HepG2 (cell line): ENCODE results near the gene ALG13. TPM values are rescaled to one million over a fixed set of nuclear protein-coding genes. Genes with fewer than 3 reads are reported as not detected.

Experiments used
- ATAC-seq: fragments of 200-7000 bp; cut with Tn5 transposase; 3 replicates; pipeline ENCODE4 v1.9.1; 2020; ENCODE audit warnings: mild to moderate bottlenecking, moderate library complexity
- Bru-seq: library from RNA; stranded (reverse); fragments of 400-500 nt; gene quantifications from one replicate; lab custom pipeline; 2021; lab: Mats Ljungman, UMichigan
- BruChase-seq, 2 experiments: library from RNA; stranded (reverse); fragments of 400-500 nt; gene quantifications; one replicate each; lab custom pipeline; 2021; lab: Mats Ljungman, UMichigan
- BruUV-seq: library from RNA; stranded (reverse); fragments of 400-500 nt; replicated peaks from 2 replicates; lab custom pipeline; 2021; lab: Mats Ljungman, UMichigan
- CTCF ChIA-PET: fragments of 300-600 bp; formaldehyde crosslinking; extraction: SDS; loops from one replicate; lab custom pipeline; 2021; ENCODE audit warnings: low total read pairs, inconsistent platforms, low intra/inter-chr PET ratio; lab: Yijun Ruan, JAX
- POLR2A ChIA-PET: fragments of 350-600 bp; sonication (Branson Sonifier 250); formaldehyde crosslinking; loops from one replicate; lab custom pipeline; 2020; ENCODE audit warnings: antibody characterized with exemption, inconsistent platforms; lab: Yijun Ruan, JAX
- DNase-seq: peaks from one replicate; pipeline ENCODE4 v3.0.0-alpha.2; 2015; ENCODE audit warnings: low spot score
- FAIRE-seq: peaks from 3 replicates; lab custom pipeline; 2011; peaks lifted over from hg19 to GRCh38; lab: Jason Lieb, UNC
- H2AFZ ChIP-seq: one replicate; pipeline ENCODE4 v1.6.1; 2011; ENCODE audit warnings: low read length, inconsistent platforms
- H3K27ac ChIP-seq: fragments of 300-600 bp; 3 replicates; pipeline ENCODE4 v1.8.0; 2011; ENCODE audit warnings: mixed run types, mild to moderate bottlenecking, mixed read lengths, low read length, inconsistent platforms; ENCODE audit not compliant: insufficient read depth; ENCODE audit errors: extremely low read length
- H3K27me3 ChIP-seq, 2 experiments: fragments of 200-600 bp in 1 of 2; 2 replicates in 1 of 2; 3 replicates in 1 of 2; pipeline versions ENCODE4 v1.6.0 to v1.8.0; 2011; ENCODE audit warnings: low read length in 2 of 2, mild to moderate bottlenecking in 2 of 2, moderate library complexity in 2 of 2, inconsistent platforms in 1 of 2; ENCODE audit not compliant: insufficient read depth in 2 of 2, control insufficient read depth in 1 of 2
- H3K36me3 ChIP-seq, 2 experiments: fragments of 200-600 bp in 1 of 2; replicated peaks in 1 of 2; 2 replicates in 1 of 2; 3 replicates in 1 of 2; pipeline versions ENCODE4 v1.5.1 to v1.8.0; 2011; ENCODE audit warnings: low read length in 2 of 2, inconsistent platforms in 1 of 2; ENCODE audit not compliant: insufficient read depth in 2 of 2, control insufficient read depth in 1 of 2
- H3K4me1 ChIP-seq: 2 replicates; pipeline ENCODE4 v1.5.1; 2012; ENCODE audit warnings: low read length, inconsistent platforms; ENCODE audit not compliant: insufficient read depth
- H3K4me2 ChIP-seq: 2 replicates; pipeline ENCODE4 v1.6.0; 2011; ENCODE audit warnings: low read depth, low read length, inconsistent platforms
- H3K4me3 ChIP-seq, 3 experiments: fragments of 200-600 bp in 1 of 3; sonication (generic), shearing (Covaris generic) in 1 of 3; replicated peaks in 1 of 3; 2 replicates each; pipeline ENCODE4 v1.5.1; 2011 to 2016; ENCODE audit warnings: low read length in 3 of 3, inconsistent platforms in 2 of 3, low read depth in 2 of 3, mild to moderate bottlenecking in 2 of 3, control low read depth in 1 of 3, mixed read lengths in 1 of 3; ENCODE audit not compliant: insufficient read depth in 1 of 3
- H3K79me2 ChIP-seq: one replicate; pipeline ENCODE4 v1.6.1; 2011; ENCODE audit warnings: low read length, inconsistent platforms; ENCODE audit not compliant: insufficient read depth
- H3K9ac ChIP-seq: 2 replicates; pipeline ENCODE4 v1.6.0; 2011; ENCODE audit warnings: mild to moderate bottlenecking, low read depth, low read length, inconsistent platforms; ENCODE audit not compliant: insufficient read depth
- H3K9me3 ChIP-seq: 2 replicates; pipeline ENCODE4 v1.5.1; 2012; ENCODE audit warnings: mild to moderate bottlenecking, low read length
- H4K20me1 ChIP-seq: 2 replicates; pipeline ENCODE4 v1.6.0; 2011; ENCODE audit warnings: inconsistent platforms, mild to moderate bottlenecking, low read length, moderate library complexity; ENCODE audit not compliant: insufficient read depth
- ATAD3A ChIP-seq: sonication (generic); formaldehyde crosslinking; IDR thresholded peaks from 2 replicates; pipeline ENCODE4 v1.4.0; 2020; ENCODE audit warnings: missing genetic modification reagents
- CREB1 ChIP-seq, 2 experiments: fragments of 450-650 bp in 1 of 2; IDR thresholded peaks; 2 replicates each; pipeline ENCODE4 v1.6.1; 2016 to 2017; ENCODE audit warnings: control low read depth in 1 of 2, mild to moderate bottlenecking in 1 of 2, missing compliant biosample characterization in 1 of 2, missing genetic modification characterization in 1 of 2
- KMT2A ChIP-seq: sonication (generic); formaldehyde crosslinking; IDR thresholded peaks from 2 replicates; pipeline ENCODE4 v1.4.0; 2020; ENCODE audit warnings: missing genetic modification reagents
- KMT2B ChIP-seq: IDR thresholded peaks from 2 replicates; pipeline ENCODE4 v1.6.1; 2016; ENCODE audit warnings: missing genetic modification reagents, missing compliant biosample characterization
- MTF1 ChIP-seq: sonication (generic); formaldehyde crosslinking; IDR thresholded peaks from 2 replicates; pipeline ENCODE4 v1.5.0; 2020; ENCODE audit warnings: missing genetic modification reagents
- PHF21A ChIP-seq: sonication (generic); formaldehyde crosslinking; IDR thresholded peaks from 2 replicates; pipeline ENCODE4 v1.5.0; 2020; ENCODE audit warnings: mild to moderate bottlenecking, missing genetic modification reagents
- TSC22D2 ChIP-seq: sonication (generic); formaldehyde crosslinking; IDR thresholded peaks from 2 replicates; pipeline ENCODE4 v1.5.1; 2020; ENCODE audit warnings: missing genetic modification reagents, mild to moderate bottlenecking, borderline replicate concordance
- WIZ ChIP-seq: sonication (generic); formaldehyde crosslinking; IDR thresholded peaks from 2 replicates; pipeline ENCODE4 v1.5.1; 2020; ENCODE audit warnings: mild to moderate bottlenecking, missing genetic modification reagents
- ZNF232 ChIP-seq: sonication (generic); formaldehyde crosslinking; IDR thresholded peaks from 2 replicates; pipeline ENCODE4 v1.4.0; 2020; ENCODE audit warnings: missing genetic modification reagents, borderline replicate concordance
- ZNF550 ChIP-seq: sonication (generic); formaldehyde crosslinking; IDR thresholded peaks from 2 replicates; pipeline ENCODE4 v1.4.0; 2020; ENCODE audit warnings: mild to moderate bottlenecking, missing genetic modification reagents, borderline replicate concordance
- ZZZ3 ChIP-seq: sonication (generic); formaldehyde crosslinking; IDR thresholded peaks from 2 replicates; pipeline ENCODE4 v1.4.0; 2020; ENCODE audit warnings: missing genetic modification reagents, mild to moderate bottlenecking, borderline replicate concordance
- WGBS: methylation state at CpG from one replicate; pipeline ENCODE4 v1.1.6; 2017; ENCODE audit warnings: low lambda C conversion rate; 5-methylcytosine and 5-hydroxymethylcytosine counted together
- in situ Hi-C: cut with HindIII; loops from 2 replicates; pipeline ENCODE4 v1.10.0; 2017; ENCODE audit warnings: low pct_unique_long_range_greater_than_20kb; ENCODE audit not compliant: extremely low pct_ligation_motif_present
- intact Hi-C: fragments of 100-400 bp; cut with micrococcal nuclease; formaldehyde crosslinking; loops from one replicate; pipeline ENCODE4 v1.10.0; 2022; ENCODE audit not compliant: unreplicated experiment
- long read RNA-seq, 2 experiments: library from RNA in 1 of 2; library from polyadenylated mRNA in 1 of 2; stranded (forward) in 1 of 2; unstranded in 1 of 2; transcript quantifications; one replicate each; pipeline ENCODE4 v2.0.0, GENCODE V29; 2019 to 2022
- polyA minus RNA-seq, 3 experiments: library from RNA; depleted of rRNA, polyadenylated mRNA; stranded (reverse); fragments of >200 nt; gene quantifications; 2 replicates each; pipeline ENCODE4 v1.2.3, GENCODE V29; 2011; ENCODE audit warnings: low replicate concordance in 1 of 3
- polyA plus RNA-seq, 8 experiments: library from polyadenylated mRNA; depleted of rRNA in 3 of 8; stranded (reverse) in 7 of 8; unstranded in 1 of 8; fragments of >200 nt; fragmentation: Illumina TruSeq in 4 of 8; extraction: Trizol in 4 of 8; gene quantifications; 2 replicates each; pipeline versions ENCODE4 v1.2.1 to v1.2.3, GENCODE V29; 2011 to 2016; ENCODE audit warnings: low read depth in 4 of 8, missing spikeins in 1 of 8, mixed read lengths in 1 of 8; ENCODE audit not compliant: insufficient read depth in 1 of 8
- total RNA-seq, 5 experiments: library from RNA; depleted of rRNA; stranded (reverse); fragments of >200 nt; fragmentation: Illumina TruSeq; extraction: Trizol; gene quantifications; 2 replicates each; pipeline ENCODE4 v1.2.3, GENCODE V29; 2016; ENCODE audit warnings: low read depth in 1 of 5
- TF ChIP-seq, protein P1 (sequence below): sonication (generic); formaldehyde crosslinking; IDR thresholded peaks from 2 replicates; pipeline ENCODE4 v1.4.0; 2020; ENCODE audit warnings: missing genetic modification reagents, borderline replicate concordance
- TF ChIP-seq, protein P2 (sequence below): IDR thresholded peaks from 2 replicates; pipeline ENCODE4 v1.6.1; 2012; ENCODE audit warnings: low read depth, low read length, improper control_type of control experiment

Gene ALG13
- total RNA-seq (2016; rRNA removed; fragmentation: Illumina TruSeq; extraction: Trizol) (31.2 and 43.9 TPM in 2 replicates), polyA plus RNA-seq (2011; rRNA removed) (56.1 and 65.5 TPM in 2 replicates), polyA minus RNA-seq (2011; rRNA and poly(A)+ RNA removed; ENCODE audit: low replicate concordance) (52.6 and 61.0 TPM in 2 replicates), Bru-seq, nascent RNA (percentile 59 among the genes with signal in this experiment), BruChase-seq, experiment 1, labeled RNA remaining after a 6-hour chase (percentile 68 among the genes with signal in this experiment), BruChase-seq, experiment 2, labeled RNA remaining after a 2-hour chase (percentile 72 among the genes with signal in this experiment)
- 7.8 and 8.7 TPM in 2 replicates for total RNA-seq (2016; cell fraction: cytosol; rRNA removed; fragmentation: Illumina TruSeq; extraction: Trizol; ENCODE audit: low read depth)
- total RNA-seq (2016; cell fraction: insoluble cytoplasmic fraction; rRNA removed; fragmentation: Illumina TruSeq; extraction: Trizol) = 31.2 and 44.1 TPM in 2 replicates
- 16.2 and 16.5 TPM in 2 replicates for total RNA-seq (2016; cell fraction: membrane; rRNA removed; fragmentation: Illumina TruSeq; extraction: Trizol)
- 35.9 and 37.0 TPM in 2 replicates for total RNA-seq (2016; cell fraction: nucleus; rRNA removed; fragmentation: Illumina TruSeq; extraction: Trizol)
- 31.0 and 34.8 TPM in 2 replicates for polyA plus RNA-seq (2011; cell fraction: cytosol; rRNA removed)
- polyA plus RNA-seq (2011; cell fraction: nucleus; rRNA removed) = 83.2 and 117 TPM in 2 replicates
- 26.2 and 26.5 TPM in 2 replicates for polyA plus RNA-seq (2012)
- polyA plus RNA-seq (2016; cell fraction: cytosol; fragmentation: Illumina TruSeq; extraction: Trizol; ENCODE audit: low read depth) = 9.1 and 12.5 TPM in 2 replicates
- polyA plus RNA-seq (2016; cell fraction: insoluble cytoplasmic fraction; fragmentation: Illumina TruSeq; extraction: Trizol; ENCODE audit: low read depth) = 52.7 and 62.1 TPM in 2 replicates
- polyA plus RNA-seq (2016; cell fraction: membrane; fragmentation: Illumina TruSeq; extraction: Trizol; ENCODE audit: low read depth) = 13.2 and 19.2 TPM in 2 replicates
- polyA plus RNA-seq (2016; cell fraction: nucleus; fragmentation: Illumina TruSeq; extraction: Trizol; ENCODE audit: insufficient read depth, low read depth) = 36.7 and 41.7 TPM in 2 replicates
- 12.6 and 17.7 TPM in 2 replicates for polyA minus RNA-seq (2011; cell fraction: cytosol; rRNA and poly(A)+ RNA removed)
- 130 and 160 TPM in 2 replicates for polyA minus RNA-seq (2011; cell fraction: nucleus; rRNA and poly(A)+ RNA removed)
- long read RNA-seq, experiment 1, transcript ALG13-207 (4 exons, 916 nt) = major isoform, 7 of 14 reads
- long read RNA-seq, experiment 1, transcript ALG13-202 (4 exons, 2,770 nt) = minor isoform, 6 of 14 reads
- long read RNA-seq, experiment 1, partial matches to known transcripts = 0 of 14 reads
- long read RNA-seq, experiment 1, other reads (novel, unspliced or antisense) = 1 of 14 reads
- long read RNA-seq, experiment 2, transcript ALG13-202 (4 exons, 2,770 nt) = major isoform, 7 of 25 reads
- long read RNA-seq, experiment 2, partial matches to known transcripts = 3 of 25 reads
- long read RNA-seq, experiment 2, other reads (novel, unspliced or antisense) = 14 of 25 reads

DNA sequence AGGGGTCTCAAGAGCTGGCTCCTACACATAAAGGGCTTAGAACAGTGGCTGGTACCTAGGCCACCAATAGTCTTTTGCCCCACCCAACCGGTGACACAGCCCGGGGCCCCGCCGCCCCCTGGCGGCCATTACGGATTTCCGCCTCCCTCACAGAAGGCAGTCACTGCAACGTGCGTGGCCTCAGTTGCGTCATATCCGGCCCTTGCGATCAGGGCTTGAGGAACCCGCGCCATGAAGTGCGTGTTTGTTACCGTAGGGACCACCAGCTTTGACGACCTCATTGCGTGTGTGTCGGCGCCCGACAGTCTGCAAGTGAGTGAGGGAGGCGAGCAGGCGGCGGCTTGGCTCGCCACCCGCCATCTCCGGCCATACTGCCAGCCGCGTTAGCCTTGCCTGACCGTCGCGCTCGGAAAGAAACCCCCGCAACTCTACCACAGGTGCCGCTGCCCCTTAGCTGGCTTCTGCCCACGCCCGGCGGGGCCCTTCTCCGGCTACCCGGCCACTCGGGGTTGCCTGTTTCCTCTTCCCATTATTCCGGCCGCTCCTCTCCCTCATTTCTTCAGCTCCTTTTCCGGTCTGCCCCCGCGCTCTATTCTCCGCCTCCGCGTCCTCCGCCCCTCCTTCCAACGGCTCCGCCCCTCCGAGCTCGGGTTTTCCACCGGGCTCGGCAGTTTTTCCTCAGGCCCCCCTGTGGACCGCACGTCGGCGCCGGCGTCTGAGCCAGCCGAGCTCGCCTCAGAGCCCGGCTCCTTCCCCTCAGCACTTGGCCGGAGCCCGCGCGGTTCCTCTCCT lies at the start of gene ALG13:
TSS of gene ALG13 (plus strand) at position 183 of the 792 bp plus-strand sequence. CDS start at position 232, 49 bp downstream.
- CTCF ChIA-PET = no interaction called here
- peak within 1 kb of the TSS; percentile 74 for H3K4me2 ChIP-seq
- TSS peak; percentile 95 for BruUV-seq
- H3K4me3 ChIP-seq = peak within 1 kb of the TSS; percentile 58 to 83 (median 80)
- H2AFZ ChIP-seq = no peak within 1 kb of the TSS
- intact Hi-C loops = no loop called here
- peak within 1 kb of the TSS; percentile 90 for H3K27ac ChIP-seq
- peaks cover 9% of the 10 kb centered on the region; the same call in 1 of the 2 replicates for H3K4me1 ChIP-seq
- H3K36me3 ChIP-seq = peaks cover 0 to 4% of the 10 kb centered on the region in 2 experiments; a peak in 3 of 5 replicates
- under 1% methylated on average over 22 of the region's 69 CpGs for WGBS
- H3K9me3 ChIP-seq = no peaks in the 10 kb centered on the region
- peak; percentile 80 for DNase-seq
- ATAC-seq = peak; percentile 97
- peak within 1 kb of the TSS; percentile 91 for H3K9ac ChIP-seq
- no peaks in the 10 kb centered on the region for H3K27me3 ChIP-seq
- POLR2A ChIA-PET = interaction anchor here (0.8 to 1.6 kb wide), 4 partner anchors 10 to 174 kb away, joined by 3 to 5 read pairs (median 4); no protein-coding TSS in a partner anchor
- in situ Hi-C loops = no loop called here
- FAIRE-seq = peak; percentile 36
- no peaks in the 10 kb centered on the region for H4K20me1 ChIP-seq
- H3K79me2 ChIP-seq = no peaks in the 10 kb centered on the region
- TF ChIP-seq CREB1 (IDR thresholded peaks at IDR 0.05) (peak; percentile 85), CREB1 (CRISPR knock-in tag; IDR thresholded peaks at IDR 0.05) (peak; percentile 95), PHF21A (CRISPR knock-in tag) (peak; percentile 42; the same call in 1 of the 2 replicates), MTF1 (no peak), ZNF232 (CRISPR knock-in tag) (no peak), KMT2B (no peak), WIZ (CRISPR knock-in tag) (0 out of 2 replicates have a peak, but pooled peaks have one; percentile 46), KMT2A (CRISPR knock-in tag) (peak; percentile 19; the same call in 1 of the 2 replicates), ZNF550 (no peak), ATAD3A (CRISPR knock-in tag) (no peak), ZZZ3 (no peak), TSC22D2 (CRISPR knock-in tag) (no peak)
- TF ChIP-seq, protein P1, sequence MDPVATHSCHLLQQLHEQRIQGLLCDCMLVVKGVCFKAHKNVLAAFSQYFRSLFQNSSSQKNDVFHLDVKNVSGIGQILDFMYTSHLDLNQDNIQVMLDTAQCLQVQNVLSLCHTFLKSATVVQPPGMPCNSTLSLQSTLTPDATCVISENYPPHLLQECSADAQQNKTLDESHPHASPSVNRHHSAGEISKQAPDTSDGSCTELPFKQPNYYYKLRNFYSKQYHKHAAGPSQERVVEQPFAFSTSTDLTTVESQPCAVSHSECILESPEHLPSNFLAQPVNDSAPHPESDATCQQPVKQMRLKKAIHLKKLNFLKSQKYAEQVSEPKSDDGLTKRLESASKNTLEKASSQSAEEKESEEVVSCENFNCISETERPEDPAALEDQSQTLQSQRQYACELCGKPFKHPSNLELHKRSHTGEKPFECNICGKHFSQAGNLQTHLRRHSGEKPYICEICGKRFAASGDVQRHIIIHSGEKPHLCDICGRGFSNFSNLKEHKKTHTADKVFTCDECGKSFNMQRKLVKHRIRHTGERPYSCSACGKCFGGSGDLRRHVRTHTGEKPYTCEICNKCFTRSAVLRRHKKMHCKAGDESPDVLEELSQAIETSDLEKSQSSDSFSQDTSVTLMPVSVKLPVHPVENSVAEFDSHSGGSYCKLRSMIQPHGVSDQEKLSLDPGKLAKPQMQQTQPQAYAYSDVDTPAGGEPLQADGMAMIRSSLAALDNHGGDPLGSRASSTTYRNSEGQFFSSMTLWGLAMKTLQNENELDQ = no peak
- TF ChIP-seq, protein P2, sequence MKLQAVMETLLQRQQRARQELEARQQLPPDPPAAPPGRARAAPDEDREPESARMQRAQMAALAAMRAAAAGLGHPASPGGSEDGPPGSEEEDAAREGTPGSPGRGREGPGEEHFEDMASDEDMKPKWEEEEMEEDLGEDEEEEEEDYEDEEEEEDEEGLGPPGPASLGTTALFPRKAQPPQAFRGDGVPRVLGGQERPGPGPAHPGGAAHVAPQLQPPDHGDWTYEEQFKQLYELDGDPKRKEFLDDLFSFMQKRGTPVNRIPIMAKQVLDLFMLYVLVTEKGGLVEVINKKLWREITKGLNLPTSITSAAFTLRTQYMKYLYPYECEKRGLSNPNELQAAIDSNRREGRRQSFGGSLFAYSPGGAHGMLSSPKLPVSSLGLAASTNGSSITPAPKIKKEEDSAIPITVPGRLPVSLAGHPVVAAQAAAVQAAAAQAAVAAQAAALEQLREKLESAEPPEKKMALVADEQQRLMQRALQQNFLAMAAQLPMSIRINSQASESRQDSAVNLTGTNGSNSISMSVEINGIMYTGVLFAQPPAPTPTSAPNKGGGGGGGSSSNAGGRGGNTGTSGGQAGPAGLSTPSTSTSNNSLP = no peak
